Measurements from ENCODE around the gene MBTD1. TPM values are rescaled to one million over a fixed set of nuclear protein-coding genes. Genes with fewer than 3 reads are reported as not detected.

MBTD1 gene
- total and polyA plus RNA-seq, 9 of the 15 experiments (the other 6 are each of a cell fraction or from before 2014, with no cell fraction given), result 2.1 to 26.3 (median 13.3) TPM

- peak in 1 of 2 experiments; percentile 79; a peak in 1 of 4 replicates for TF ChIP-seq SIN3A (IDR thresholded peaks at IDR 0.05; ENCODE audit: borderline replicate concordance in 2 of 2, control insufficient read depth in 1 of 2, low read depth in 2 of 2, low read length in 2 of 2)
Observed at GRCh38 chr17:51259564-51260236, at the start of gene MBTD1 (continued).

- Histone ChIP-seq H3K36me3 (ENCODE audit: control insufficient read depth, insufficient read depth, low read length) (no peaks in the 10 kb centered on the region), H3K79me2 (ENCODE audit: control insufficient read depth, insufficient read depth, low read length) (no peaks in the 10 kb centered on the region), H3K9ac (ENCODE audit: insufficient read depth in 1 of 2, low read depth in 2 of 2, low read length in 2 of 2) (no peak overlapping the region), H3K27me3 (ENCODE audit: control insufficient read depth in 2 of 2, insufficient read depth in 2 of 2, low read length in 2 of 2) (no peaks in the 10 kb centered on the region), H3K9me3 (replicated peaks; ENCODE audit: control insufficient read depth, insufficient read depth, low read depth, low read length) (no peaks in the 10 kb centered on the region), H3K27ac (ENCODE audit: extremely low read depth, low read depth, low read length) (no peak overlapping the region), H4K20me1 (replicated peaks; ENCODE audit: control insufficient read depth, insufficient read depth, low read length) (no peaks in the 10 kb centered on the region), H3K9me1 (ENCODE audit: control insufficient read depth, insufficient read depth, low read length) (no peaks in the 10 kb centered on the region), H3K4me3 (no peak overlapping the region), H3K4me2 (ENCODE audit: insufficient read depth, low read length) (no peak overlapping the region), H3K4me1 (replicated peaks in 1 of 2; ENCODE audit: control insufficient read depth in 2 of 2, insufficient read depth in 2 of 2, low read length in 2 of 2) (no peaks in the 10 kb centered on the region; a peak in 1 of 5 replicates), H2AFZ (ENCODE audit: low read depth, low read length) (no peak overlapping the region)
- FAIRE-seq (no peak), DNase-seq (ENCODE audit: extremely low read depth in 1 of 4, low spot score in 3 of 4) (no peak), ATAC-seq (no peak)
- 19% methylated on average over 9 of the region's 9 CpGs for WGBS (ENCODE audit: insufficient coverage, low coverage, missing lambda C conversion rate)
- BruUV-seq (replicated peaks), result no TSS peak
- POLR2A ChIA-PET, result no interaction called here
- TF ChIP-seq ZBTB2 (IDR thresholded peaks at IDR 0.05) (no peak), SRSF1 (IDR thresholded peaks at IDR 0.05; ENCODE audit: low read depth, low read length) (no peak), ZNF239 (CRISPR knock-in tag; IDR thresholded peaks at IDR 0.05) (no peak), FOXA1 (IDR thresholded peaks at IDR 0.05; ENCODE audit: borderline replicate concordance) (no peak), YY1 (IDR thresholded peaks at IDR 0.05; ENCODE audit: borderline replicate concordance in 1 of 3, control insufficient read depth in 1 of 3, extremely low read depth in 1 of 3, insufficient read depth in 3 of 3, insufficient read length in 1 of 3, insufficient replicate concordance in 2 of 3, low read depth in 1 of 3, low read length in 2 of 3) (peak in 1 of 3 experiments; percentile 39)
- CTCF ChIA-PET (ENCODE audit: low intra/inter-chr PET ratio), result no interaction called here
- intact Hi-C loops (cut with micrococcal nuclease) (no loop called here), in situ Hi-C loops (cut with MboI) (no loop called here)
Observed at GRCh38 chr17:51305182-51305581, 45.3 kb upstream of the MBTD1 start.
